Transverse colon (tissue), 4 donors: ENCODE measurements around the gene PARP1.

Experiments
- CTCF ChIP-seq, 5 experiments: fragments of 200-600 bp in 3 of 5; fragments of 450-650 bp in 2 of 5; sonication (generic) in 3 of 5; IDR thresholded peaks; 1 replicate in 2 of 5; 2 replicates in 3 of 5; pipeline ENCODE4 v1.5.1; 2016 to 2017; ENCODE audit warnings: antibody characterized with exemption in 5 of 5, inconsistent platforms in 3 of 5, mild to moderate bottlenecking in 2 of 5, moderate library complexity in 1 of 5
- EP300 ChIP-seq: sonication (generic); formaldehyde crosslinking; IDR thresholded peaks from one replicate; pipeline ENCODE4 v1.6.1; 2017; ENCODE audit warnings: antibody characterized with exemption, low read depth
- POLR2A ChIP-seq: fragments of 450-650 bp; IDR thresholded peaks from one replicate; pipeline ENCODE4 v1.6.1; 2016; ENCODE audit warnings: antibody characterized with exemption, mild to moderate bottlenecking, moderate library complexity
- POLR2AphosphoS5 ChIP-seq, 3 donors: sonication (generic); formaldehyde crosslinking; IDR thresholded peaks; one replicate each; pipeline ENCODE4 v1.6.1; 2016; ENCODE audit warnings: antibody characterized with exemption in 3 of 3

GRCh38 chr1:226355016-226355415 lies 52.9 kb downstream of the PARP1 start:
- no peak for TF ChIP-seq CTCF (IDR thresholded peaks at IDR 0.05)
- TF ChIP-seq POLR2A = no peak
- no peak for TF ChIP-seq POLR2AphosphoS5 (IDR thresholded peaks at IDR 0.05)
- no peak for TF ChIP-seq EP300
